Measurements from ENCODE around the gene KRTAP5-8. TPM values are rescaled to one million over a fixed set of nuclear protein-coding genes. Genes with fewer than 3 reads are reported as not detected.
"Not testable (repeated sequence)": the region's sequence is repeated elsewhere in the genome, so short reads cannot be mapped to it uniquely, and the experiment has no call there.

Gene KRTAP5-8, protein sequence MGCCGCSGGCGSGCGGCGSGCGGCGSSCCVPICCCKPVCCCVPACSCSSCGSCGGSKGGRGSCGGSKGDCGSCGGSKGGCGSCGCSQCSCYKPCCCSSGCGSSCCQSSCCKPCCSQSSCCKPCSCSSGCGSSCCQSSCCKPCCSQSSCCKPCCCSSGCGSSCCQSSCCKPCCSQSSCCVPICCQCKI
- total RNA-seq, result 0.17 TPM in 1 of 2 replicates, not detected in the other

GRCh38 chr11:71537977-71538665, at the start of gene KRTAP5-8:
TSS of gene KRTAP5-8 (plus strand) at chr11:71538025. CDS start at chr11:71538056, 31 bp downstream.
- intact Hi-C loops (cut with micrococcal nuclease); H3K4me3 Mint-ChIP-seq; H3K27me3 Mint-ChIP-seq (ENCODE audit: insufficient read depth); H3K36me3 Mint-ChIP-seq (ENCODE audit: low read depth); H3K4me1 Mint-ChIP-seq (ENCODE audit: low read depth); DNase-seq (ENCODE audit: low spot score); H3K27ac Mint-ChIP-seq: not testable (repeated sequence)
- H3K9me3 Mint-ChIP-seq, result peaks cover 13% of the 10 kb centered on the region

DNA sequence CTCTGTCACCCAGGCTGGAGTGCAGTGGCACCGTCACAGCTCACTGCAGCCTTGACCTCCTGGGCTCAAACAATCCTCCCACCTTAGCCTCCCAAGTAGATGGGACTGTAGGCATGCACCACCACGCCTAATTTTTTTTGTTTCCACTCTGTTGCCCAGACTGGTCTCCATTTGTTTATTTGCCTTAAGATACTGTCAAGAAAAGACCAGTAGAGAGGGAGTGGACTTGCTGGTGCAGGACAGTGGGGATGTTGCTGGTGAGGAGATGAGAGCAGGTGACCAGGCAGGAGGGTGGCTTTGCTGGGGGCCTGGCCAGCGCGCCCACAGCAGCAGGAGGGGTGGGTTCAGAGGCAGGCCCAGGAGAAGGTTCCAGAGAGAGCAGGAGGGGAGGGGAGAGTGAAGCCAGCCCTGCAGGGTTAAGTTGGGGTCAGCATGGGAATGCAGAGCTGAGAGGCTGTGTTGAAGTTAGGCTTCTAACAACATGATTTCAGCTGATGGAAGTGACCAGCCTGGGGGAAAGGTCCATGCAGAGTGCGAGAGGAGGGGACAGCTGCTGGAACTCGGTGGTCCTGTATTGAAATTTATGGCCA, 49.0 kb upstream of the KRTAP5-8 start:
- H3K9me3 Mint-ChIP-seq, result no peaks in the 10 kb centered on the region
- H3K4me3 Mint-ChIP-seq, result peak overlapping the region; percentile 55
- DNase-seq (ENCODE audit: low spot score), result no peak
- H3K27me3 Mint-ChIP-seq (ENCODE audit: insufficient read depth), result no peaks in the 10 kb centered on the region
- H3K27ac Mint-ChIP-seq, result peak overlapping the region; percentile 94
- H3K36me3 Mint-ChIP-seq (ENCODE audit: low read depth), result peaks cover 62% of the 10 kb centered on the region
- intact Hi-C loops (cut with micrococcal nuclease), result loop anchor here (1.0 kb wide), 2 partner anchors 35 to 39 kb away; partner anchors contain the start of gene NADSYN1
- peaks cover 31% of the 10 kb centered on the region for H3K4me1 Mint-ChIP-seq (ENCODE audit: low read depth)

- Mint-ChIP-seq H3K9me3 (no peaks in the 10 kb centered on the region), H3K36me3 (ENCODE audit: low read depth) (peaks cover 60% of the 10 kb centered on the region), H3K4me3 (peak overlapping the region; percentile 63), H3K27ac (peak overlapping the region; percentile 94), H3K4me1 (ENCODE audit: low read depth) (peaks cover 31% of the 10 kb centered on the region), H3K27me3 (ENCODE audit: insufficient read depth) (no peaks in the 10 kb centered on the region)
- DNase-seq (ENCODE audit: low spot score), result peak; percentile 58
- intact Hi-C loops (cut with micrococcal nuclease), result loop anchor here (1.0 kb wide), 2 partner anchors 36 to 40 kb away; partner anchors contain the start of gene NADSYN1
Measured at GRCh38 chr11:71489311-71490043, 48.3 kb upstream of the KRTAP5-8 start.

- Mint-ChIP-seq H3K4me1 (ENCODE audit: low read depth) (peaks cover 36% of the 10 kb centered on the region), H3K4me3 (no peak overlapping the region), H3K36me3 (ENCODE audit: low read depth) (peaks cover 62% of the 10 kb centered on the region), H3K9me3 (no peaks in the 10 kb centered on the region), H3K27ac (peak overlapping the region; percentile 94), H3K27me3 (ENCODE audit: insufficient read depth) (no peaks in the 10 kb centered on the region)
- intact Hi-C loops (cut with micrococcal nuclease), result no loop called here
- DNase-seq (ENCODE audit: low spot score), result no peak
Measured at GRCh38 chr11:71490044-71490730, 47.6 kb upstream of the KRTAP5-8 start.

DNA sequence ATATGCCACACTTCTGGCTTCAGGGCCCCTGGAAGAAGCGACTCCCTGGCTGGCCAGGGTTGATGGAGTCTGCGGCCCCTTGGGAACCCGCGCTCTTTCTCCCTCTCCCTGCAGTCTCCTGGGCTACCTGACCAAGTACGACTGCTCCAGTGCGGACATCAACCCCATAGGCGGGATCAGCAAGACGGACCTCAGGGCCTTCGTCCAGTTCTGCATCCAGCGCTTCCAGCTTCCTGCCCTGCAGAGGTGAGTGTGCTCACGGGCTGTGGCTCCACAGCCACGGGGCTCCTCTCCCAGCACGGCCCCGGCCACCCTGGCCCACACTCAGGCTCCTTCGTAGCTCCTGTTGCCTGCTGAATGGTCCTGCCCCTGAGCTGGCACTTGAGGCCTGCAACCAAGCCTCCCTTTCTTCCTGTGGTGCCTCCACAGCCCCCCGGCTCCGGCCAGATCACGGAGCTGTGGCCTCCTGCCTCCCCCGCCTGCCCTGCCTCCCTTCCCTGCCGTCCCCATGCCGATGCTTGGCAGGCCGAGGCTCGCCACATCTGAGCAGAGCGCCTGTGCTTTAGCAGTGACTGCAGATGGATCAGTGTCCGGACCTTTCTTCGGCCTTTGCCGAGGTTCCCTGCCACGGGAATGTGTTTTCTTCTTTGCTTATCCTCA, 47.0 kb upstream of the KRTAP5-8 start:
- peak overlapping the region; percentile 78 for H3K27ac Mint-ChIP-seq
- H3K27me3 Mint-ChIP-seq (ENCODE audit: insufficient read depth), result no peaks in the 10 kb centered on the region
- H3K9me3 Mint-ChIP-seq, result no peaks in the 10 kb centered on the region
- no peak for DNase-seq (ENCODE audit: low spot score)
- intact Hi-C loops (cut with micrococcal nuclease), result no loop called here
- H3K36me3 Mint-ChIP-seq (ENCODE audit: low read depth), result peaks cover 62% of the 10 kb centered on the region
- H3K4me3 Mint-ChIP-seq, result no peak overlapping the region
- peaks cover 36% of the 10 kb centered on the region for H3K4me1 Mint-ChIP-seq (ENCODE audit: low read depth)

GRCh38 chr11:71491531-71491930, 46.3 kb upstream of the KRTAP5-8 start:
- H3K27ac Mint-ChIP-seq, result peak overlapping the region; percentile 54
- H3K4me3 Mint-ChIP-seq, result no peak overlapping the region
- H3K27me3 Mint-ChIP-seq (ENCODE audit: insufficient read depth), result no peaks in the 10 kb centered on the region
- peaks cover 57% of the 10 kb centered on the region for H3K36me3 Mint-ChIP-seq (ENCODE audit: low read depth)
- intact Hi-C loops (cut with micrococcal nuclease), result no loop called here
- no peaks in the 10 kb centered on the region for H3K9me3 Mint-ChIP-seq
- no peak for DNase-seq (ENCODE audit: low spot score)
- peaks cover 36% of the 10 kb centered on the region for H3K4me1 Mint-ChIP-seq (ENCODE audit: low read depth)

DNA sequence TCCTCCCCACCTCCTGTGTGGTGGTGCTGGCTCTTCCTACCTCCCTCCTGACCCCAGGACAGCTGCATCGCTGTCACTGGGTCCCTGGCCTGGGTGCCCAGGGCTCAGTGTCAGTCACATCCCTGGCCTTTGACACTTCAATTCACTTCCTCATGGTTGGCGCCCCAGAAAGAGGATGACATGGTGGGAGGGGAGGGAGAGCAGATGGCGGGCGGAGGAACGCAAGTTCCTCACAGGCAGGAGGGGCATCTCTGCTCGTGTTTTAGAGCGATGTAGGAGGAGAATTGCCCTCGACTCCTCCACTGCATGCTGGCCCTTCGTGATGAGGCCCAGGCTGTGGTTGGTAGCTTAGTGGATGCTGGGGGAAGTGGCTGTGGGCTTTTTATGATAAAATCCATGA, 45.9 kb upstream of the KRTAP5-8 start:
- intact Hi-C loops (cut with micrococcal nuclease), result loop anchor here (1.0 kb wide), 1 partner anchor 27 kb away; no protein-coding TSS in a partner anchor
- H3K4me1 Mint-ChIP-seq (ENCODE audit: low read depth), result peaks cover 36% of the 10 kb centered on the region
- peaks cover 59% of the 10 kb centered on the region for H3K36me3 Mint-ChIP-seq (ENCODE audit: low read depth)
- H3K9me3 Mint-ChIP-seq, result no peaks in the 10 kb centered on the region
- no peak overlapping the region for H3K27ac Mint-ChIP-seq
- no peak overlapping the region for H3K4me3 Mint-ChIP-seq
- H3K27me3 Mint-ChIP-seq (ENCODE audit: insufficient read depth), result no peaks in the 10 kb centered on the region
- no peak for DNase-seq (ENCODE audit: low spot score)

DNA sequence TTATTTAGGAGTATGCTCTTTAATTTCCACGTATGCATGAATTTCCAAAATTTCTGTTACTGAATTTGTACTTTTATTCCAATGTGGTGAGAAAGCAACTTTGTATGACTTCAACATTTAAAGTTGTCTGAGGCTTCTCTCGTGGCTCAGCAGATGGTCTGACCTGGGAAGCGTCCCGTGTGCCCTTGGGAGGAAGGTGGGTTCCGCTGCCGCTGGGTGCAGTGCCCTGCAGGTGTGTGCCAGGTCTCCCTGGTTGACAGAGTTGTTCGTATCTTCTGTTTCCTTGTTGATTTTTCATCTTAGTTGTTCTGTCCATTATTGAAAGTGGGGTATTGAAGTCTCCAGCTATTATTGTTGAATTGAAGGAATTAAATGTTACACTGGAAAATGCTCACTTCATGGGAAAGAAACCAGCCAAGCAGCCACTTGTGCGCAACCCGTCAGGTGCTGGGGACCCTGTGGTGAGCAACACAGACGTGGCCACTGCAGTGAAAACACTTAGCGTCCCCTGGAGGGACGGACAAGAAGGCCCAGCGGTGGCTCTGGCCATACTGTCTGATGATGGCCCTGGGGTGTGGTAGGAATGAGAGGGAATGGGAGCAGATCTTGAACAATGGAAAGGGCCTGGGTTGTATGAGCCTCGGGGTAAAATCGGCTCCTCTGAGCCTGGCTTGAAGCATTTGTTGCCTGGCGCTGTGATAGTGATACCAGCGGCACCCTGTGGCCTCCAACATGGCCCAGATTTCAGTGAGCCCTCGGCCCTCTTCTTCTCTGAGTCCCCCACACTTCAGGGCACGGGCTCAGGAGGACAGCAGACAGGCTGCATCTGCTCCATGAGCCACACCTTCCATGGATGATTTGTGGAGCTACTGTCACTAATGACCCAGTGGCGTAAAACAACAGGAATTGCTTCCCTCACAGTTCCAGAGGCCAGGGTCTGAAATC, 42.3 kb upstream of the KRTAP5-8 start:
- peaks cover 12% of the 10 kb centered on the region for H3K4me1 Mint-ChIP-seq (ENCODE audit: low read depth)
- peak overlapping the region; percentile 57 for H3K27ac Mint-ChIP-seq
- peaks cover 62% of the 10 kb centered on the region for H3K36me3 Mint-ChIP-seq (ENCODE audit: low read depth)
- intact Hi-C loops (cut with micrococcal nuclease), result no loop called here
- H3K9me3 Mint-ChIP-seq, result no peaks in the 10 kb centered on the region
- H3K4me3 Mint-ChIP-seq, result no peak overlapping the region
- H3K27me3 Mint-ChIP-seq (ENCODE audit: insufficient read depth), result no peaks in the 10 kb centered on the region
- DNase-seq (ENCODE audit: low spot score), result no peak

- no peaks in the 10 kb centered on the region for H3K27me3 Mint-ChIP-seq (ENCODE audit: insufficient read depth)
- peaks cover 58% of the 10 kb centered on the region for H3K36me3 Mint-ChIP-seq (ENCODE audit: low read depth)
- H3K9me3 Mint-ChIP-seq, result no peaks in the 10 kb centered on the region
- H3K27ac Mint-ChIP-seq, result no peak overlapping the region
- intact Hi-C loops (cut with micrococcal nuclease), result no loop called here
- H3K4me3 Mint-ChIP-seq, result no peak overlapping the region
- H3K4me1 Mint-ChIP-seq (ENCODE audit: low read depth), result peaks cover 12% of the 10 kb centered on the region
- DNase-seq (ENCODE audit: low spot score), result no peak
Measured at GRCh38 chr11:71496421-71496820, 41.4 kb upstream of the KRTAP5-8 start.

GRCh38 chr11:71498091-71498490, 39.7 kb upstream of the KRTAP5-8 start:
- H3K4me3 Mint-ChIP-seq, result no peak overlapping the region
- intact Hi-C loops (cut with micrococcal nuclease), result no loop called here
- peaks cover 47% of the 10 kb centered on the region for H3K36me3 Mint-ChIP-seq (ENCODE audit: low read depth)
- no peaks in the 10 kb centered on the region for H3K27me3 Mint-ChIP-seq (ENCODE audit: insufficient read depth)
- peaks cover 12% of the 10 kb centered on the region for H3K4me1 Mint-ChIP-seq (ENCODE audit: low read depth)
- no peaks in the 10 kb centered on the region for H3K9me3 Mint-ChIP-seq
- no peak for DNase-seq (ENCODE audit: low spot score)
- H3K27ac Mint-ChIP-seq, result no peak overlapping the region

GRCh38 chr11:71499125-71499524, 38.7 kb upstream of the KRTAP5-8 start:
- H3K36me3 Mint-ChIP-seq (ENCODE audit: low read depth), result peaks cover 43% of the 10 kb centered on the region
- no peak overlapping the region for H3K4me3 Mint-ChIP-seq
- no peak for DNase-seq (ENCODE audit: low spot score)
- no peaks in the 10 kb centered on the region for H3K27me3 Mint-ChIP-seq (ENCODE audit: insufficient read depth)
- peak overlapping the region; percentile 62 for H3K27ac Mint-ChIP-seq
- intact Hi-C loops (cut with micrococcal nuclease), result no loop called here
- no peaks in the 10 kb centered on the region for H3K9me3 Mint-ChIP-seq
- peaks cover 12% of the 10 kb centered on the region for H3K4me1 Mint-ChIP-seq (ENCODE audit: low read depth)

Measured in activated T-helper 1 cell treated with anti-CD3 and anti-CD28 coated beads, Interleukin-12 subunit alpha, Interleukin-12 subunit beta, Interleukin-2, Interleukin-4 antibody, amounts not matched to agents 30 ng/mL and 10 ng/mL and 1 ng/mL, durations not matched to agents 14 hours and 24 hours and 36 hours (primary cell).